OCI-LY7 (cell line): ENCODE results near the gene HPSE2.

ENCODE experiments used
- CTCF ChIP-seq: fragments of 200-600 bp; sonication (generic); conservative IDR thresholded peaks from 2 replicates; pipeline ENCODE4 v1.5.1; 2014; ENCODE audit warnings: mild to moderate bottlenecking, antibody characterized with exemption, low read length, moderate library complexity, mixed read lengths
- EZH2phosphoT487 ChIP-seq: fragments of 200-600 bp; sonication (generic); IDR thresholded peaks from 2 replicates; pipeline ENCODE4 v1.6.1; 2018; ENCODE audit warnings: low read depth, borderline replicate concordance, mild to moderate bottlenecking, mixed run types, antibody characterized with exemption, low read length, moderate library complexity, mixed read lengths

- TF ChIP-seq CTCF: no peak
- no peak for TF ChIP-seq EZH2phosphoT487
These were observed 1.1 kb upstream of the HPSE2 start for GRCh38 chr10:99236627-99237309.
